PFSK-1 (cell line): Measurements from ENCODE around the gene PHACTR4.

ENCODE experiments used
- POLR2AphosphoS5 ChIP-seq: IDR thresholded peaks from 2 replicates; pipeline ENCODE4 v1.6.1; 2012; ENCODE audit warnings: low read depth, mild to moderate bottlenecking, control low read depth, low read length, moderate library complexity
- REST ChIP-seq, 2 experiments: IDR thresholded peaks; 2 replicates each; pipeline versions ENCODE4 v1.6.1 to v1.8.0; 2011 to 2012; ENCODE audit warnings: low read depth in 2 of 2, low read length in 2 of 2, control low read depth in 1 of 2, inconsistent platforms in 1 of 2, mild to moderate bottlenecking in 1 of 2, moderate library complexity in 1 of 2; ENCODE audit not compliant: insufficient read depth in 1 of 2
- TAF1 ChIP-seq: IDR thresholded peaks from 2 replicates; pipeline ENCODE4 v1.6.1; 2012; ENCODE audit warnings: low read length, control low read depth, borderline replicate concordance; ENCODE audit not compliant: insufficient read depth

DNA sequence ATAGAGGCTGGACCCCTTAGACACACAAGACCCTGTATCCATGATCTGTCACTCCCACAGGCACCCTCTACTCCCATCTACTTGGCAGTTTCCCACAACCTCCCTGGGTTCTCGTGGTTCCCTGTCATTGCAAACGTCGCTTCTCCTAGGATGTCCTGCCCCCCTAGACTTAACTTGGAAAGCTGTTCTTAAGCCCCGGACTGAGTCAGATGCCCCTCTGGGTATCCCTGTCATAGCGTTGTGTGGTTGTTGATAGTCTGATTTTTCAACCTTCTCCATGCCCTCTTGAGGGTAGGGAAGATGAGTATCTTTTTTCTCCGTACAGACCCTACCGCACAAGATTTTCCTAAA lies 148.1 kb downstream of the PHACTR4 start:
- TF ChIP-seq POLR2AphosphoS5 (no peak), REST (IDR thresholded peaks at IDR 0.05; ENCODE audit: insufficient read depth in 1 of 2, low read depth in 2 of 2, low read length in 2 of 2) (no peak), TAF1 (no peak)
